Fibroblast of lung (primary cell): ENCODE results near the gene JMJD6.

Source experiments
- CTCF ChIP-seq, 2 donors: IDR thresholded peaks in 1 of 2; conservative IDR thresholded peaks in 1 of 2; 1 replicate in 1 of 2; 2 replicates in 1 of 2; pipeline ENCODE4 v1.5.1; 2011 to 2012; ENCODE audit warnings: low read length in 2 of 2, control low read depth in 1 of 2, inconsistent platforms in 1 of 2, low read depth in 1 of 2, mild to moderate bottlenecking in 1 of 2
- EZH2 ChIP-seq: IDR thresholded peaks from 2 replicates; pipeline ENCODE4 v1.5.1; 2012; ENCODE audit warnings: low read length, control low read depth, mild to moderate bottlenecking; ENCODE audit errors: missing control alignments

GRCh38 chr17:76744747-76745146 lies 18.3 kb upstream of the JMJD6 start:
- TF ChIP-seq CTCF (conservative IDR thresholded peaks at IDR 0.05 in 1 of 2, IDR thresholded peaks at IDR 0.05 in 1 of 2; ENCODE audit: low read depth in 1 of 2, low read length in 2 of 2) (no peak), EZH2 (no peak)
